Activated CD4-positive, alpha-beta T cell treated with anti-CD3 and anti-CD28 coated beads for 36 hours (primary cell): Measurements from ENCODE around the gene COLEC12. TPM values are rescaled to one million over a fixed set of nuclear protein-coding genes. Genes with fewer than 3 reads are reported as not detected.

ENCODE experiments used
- ATAC-seq: fragments of 200-7000 bp; cut with Tn5 transposase; one replicate; pipeline ENCODE4 v1.10.0; 2021; ENCODE audit warnings: mild to moderate bottlenecking, moderate library complexity
- CTCF ChIA-PET: fragments of 350-600 bp; sonication (Branson Sonifier 250); formaldehyde crosslinking; loops from one replicate; lab custom pipeline; 2021; ENCODE audit warnings: antibody characterized with exemption; lab: Charles Lee
- POLR2A ChIA-PET: fragments of 350-600 bp; sonication (Branson Sonifier 250); formaldehyde crosslinking; loops from one replicate; lab custom pipeline; 2021; ENCODE audit warnings: antibody characterized with exemption, inconsistent platforms; lab: Charles Lee
- DNase-seq: peaks from one replicate; pipeline ENCODE4 v3.0.0-alpha.2; 2020
- H3K27ac Mint-ChIP-seq: one replicate; pipeline ENCODE4 v1.8.0; 2021; ENCODE audit warnings: mixed read lengths
- H3K27me3 Mint-ChIP-seq: one replicate; pipeline ENCODE4 v1.8.0; 2021; ENCODE audit warnings: mixed read lengths
- H3K36me3 Mint-ChIP-seq: one replicate; pipeline ENCODE4 v1.8.0; 2021; ENCODE audit warnings: low read depth, mixed read lengths
- H3K4me1 Mint-ChIP-seq: one replicate; pipeline ENCODE4 v1.8.0; 2021; ENCODE audit warnings: mixed read lengths
- H3K4me3 Mint-ChIP-seq: one replicate; pipeline ENCODE4 v1.8.0; 2021; ENCODE audit warnings: mild to moderate bottlenecking, moderate library complexity, mixed read lengths
- H3K9me3 Mint-ChIP-seq: one replicate; pipeline ENCODE4 v1.8.0; 2021; ENCODE audit warnings: low read depth, mixed read lengths
- intact Hi-C, 2 experiments: fragments of 100-400 bp; cut with DNase I in 1 of 2; cut with micrococcal nuclease in 1 of 2; formaldehyde crosslinking; loops; one replicate each; pipeline versions ENCODE4 v1.14.2 to v1.15.1; 2022 to 2024; cut with DNase I, micrococcal nuclease
- total RNA-seq, 2 experiments: library from RNA; stranded (reverse); gene quantifications; one replicate each; pipeline ENCODE4 v1.2.3, GENCODE V29; 2021

Gene COLEC12
- total RNA-seq, 2 experiments from 2014 or later, result not detected

- ChIA-PET CTCF (interaction anchor here (0.6 to 1.4 kb wide), 3 partner anchors 11 to 236 kb away, joined by 3 to 4 read pairs (median 3); no protein-coding TSS in a partner anchor), POLR2A (no interaction called here)
- intact Hi-C loops, result no loop called here
- H3K36me3 Mint-ChIP-seq, result no peaks in the 10 kb centered on the region
- peaks cover 4% of the 10 kb centered on the region for H3K27me3 Mint-ChIP-seq
- H3K9me3 Mint-ChIP-seq, result peaks cover 2% of the 10 kb centered on the region
- no peak overlapping the region for H3K27ac Mint-ChIP-seq
- DNase-seq (peak; percentile 28), ATAC-seq (peak; percentile 89)
- peaks cover 5% of the 10 kb centered on the region for H3K4me1 Mint-ChIP-seq
- no peak overlapping the region for H3K4me3 Mint-ChIP-seq
Measured at GRCh38 chr18:519019-519879, 18.7 kb upstream of the COLEC12 start.

DNA sequence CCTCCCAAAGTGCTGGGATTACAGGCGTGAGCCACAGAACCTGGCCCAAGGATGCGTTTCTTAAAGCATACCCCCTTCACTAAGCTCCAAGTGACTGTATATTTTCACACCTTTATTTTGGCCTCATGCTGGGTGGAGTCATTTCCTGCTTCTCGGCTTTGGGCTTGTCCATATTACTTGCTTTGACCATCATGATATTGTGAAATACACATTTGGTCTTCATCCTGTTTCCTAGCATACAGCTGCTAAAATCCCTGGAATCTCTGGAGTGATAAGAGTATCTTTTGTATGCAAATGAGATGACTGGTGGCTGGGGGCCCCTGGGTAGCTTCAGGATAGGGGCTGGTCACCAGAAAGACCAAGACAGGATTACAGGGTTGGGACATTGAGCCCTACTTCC, 17.6 kb upstream of the COLEC12 start:
- Mint-ChIP-seq H3K4me3 (no peak overlapping the region), H3K36me3 (no peaks in the 10 kb centered on the region), H3K4me1 (peaks cover 5% of the 10 kb centered on the region), H3K9me3 (peaks cover 5% of the 10 kb centered on the region), H3K27me3 (peaks cover 4% of the 10 kb centered on the region), H3K27ac (no peak overlapping the region)
- ChIA-PET CTCF (interaction anchor here (1.4 kb wide), 1 partner anchor 22 kb away, joined by 3 read pairs; no protein-coding TSS in a partner anchor), POLR2A (no interaction called here)
- DNase-seq, result no peak
- intact Hi-C loops, result no loop called here
- no peak for ATAC-seq

GRCh38 chr18:515838-516237, 15.3 kb upstream of the COLEC12 start:
- H3K4me1 Mint-ChIP-seq, result peaks cover 5% of the 10 kb centered on the region
- H3K27ac Mint-ChIP-seq, result no peak overlapping the region
- CTCF ChIA-PET, result interaction anchor here (0.7 kb wide), 1 partner anchor 59 kb away, joined by 3 read pairs; no protein-coding TSS in a partner anchor
- no peak for ATAC-seq
- H3K4me3 Mint-ChIP-seq, result no peak overlapping the region
- DNase-seq, result no peak
- intact Hi-C loops, result no loop called here
- H3K27me3 Mint-ChIP-seq, result peaks cover 4% of the 10 kb centered on the region
- POLR2A ChIA-PET, result no interaction called here
- H3K36me3 Mint-ChIP-seq, result no peaks in the 10 kb centered on the region
- peaks cover 5% of the 10 kb centered on the region for H3K9me3 Mint-ChIP-seq

- Mint-ChIP-seq H3K4me1 (peaks cover 5% of the 10 kb centered on the region), H3K36me3 (no peaks in the 10 kb centered on the region), H3K9me3 (peaks cover 5% of the 10 kb centered on the region), H3K27me3 (peaks cover 4% of the 10 kb centered on the region), H3K4me3 (no peak overlapping the region), H3K27ac (no peak overlapping the region)
- ChIA-PET CTCF (interaction anchor here (0.7 kb wide), 1 partner anchor 60 kb away, joined by 3 read pairs; no protein-coding TSS in a partner anchor), POLR2A (no interaction called here)
- ATAC-seq (no peak), DNase-seq (no peak)
- intact Hi-C loops, result no loop called here
Measured at GRCh38 chr18:515156-515815, 14.8 kb upstream of the COLEC12 start.

GRCh38 chr18:513826-514530, 13.5 kb upstream of the COLEC12 start:
- ATAC-seq (no peak), DNase-seq (no peak)
- H3K27me3 Mint-ChIP-seq, result peaks cover 4% of the 10 kb centered on the region
- no peak overlapping the region for H3K4me3 Mint-ChIP-seq
- H3K36me3 Mint-ChIP-seq, result no peaks in the 10 kb centered on the region
- intact Hi-C loops, result no loop called here
- ChIA-PET POLR2A (no interaction called here), CTCF (no interaction called here)
- H3K9me3 Mint-ChIP-seq, result peaks cover 5% of the 10 kb centered on the region
- peaks cover 3% of the 10 kb centered on the region for H3K4me1 Mint-ChIP-seq
- H3K27ac Mint-ChIP-seq, result no peak overlapping the region

GRCh38 chr18:512957-513356, 12.5 kb upstream of the COLEC12 start:
- ChIA-PET CTCF (no interaction called here), POLR2A (no interaction called here)
- H3K27ac Mint-ChIP-seq, result no peak overlapping the region
- H3K4me3 Mint-ChIP-seq, result no peak overlapping the region
- H3K4me1 Mint-ChIP-seq, result no peaks in the 10 kb centered on the region
- intact Hi-C loops, result no loop called here
- H3K9me3 Mint-ChIP-seq, result peaks cover 5% of the 10 kb centered on the region
- DNase-seq (no peak), ATAC-seq (no peak)
- H3K27me3 Mint-ChIP-seq, result no peaks in the 10 kb centered on the region
- no peaks in the 10 kb centered on the region for H3K36me3 Mint-ChIP-seq

DNA sequence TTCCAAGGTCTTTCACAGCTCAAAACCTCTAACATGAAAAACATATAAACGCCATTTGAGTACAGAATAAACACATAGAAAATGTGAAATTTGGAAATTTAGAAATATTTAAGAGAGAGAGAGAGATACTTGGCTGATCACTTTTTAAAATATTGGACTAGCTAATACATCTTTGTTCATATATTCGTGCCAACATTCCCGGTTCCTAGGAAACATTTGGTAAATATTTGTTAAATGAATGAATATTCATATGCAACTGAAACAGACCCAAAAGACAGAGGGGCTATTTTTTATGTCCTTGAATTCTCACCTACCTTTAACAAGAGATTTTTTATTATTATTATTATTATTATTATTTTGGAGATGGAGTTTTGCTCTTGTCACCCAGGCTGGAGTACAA, 8.3 kb upstream of the COLEC12 start:
- Mint-ChIP-seq H3K4me3 (no peak overlapping the region), H3K9me3 (no peaks in the 10 kb centered on the region), H3K27ac (no peak overlapping the region), H3K36me3 (no peaks in the 10 kb centered on the region), H3K27me3 (peaks cover 8% of the 10 kb centered on the region), H3K4me1 (no peaks in the 10 kb centered on the region)
- no peak for ATAC-seq
- DNase-seq, result no peak
- intact Hi-C loops, result no loop called here
- ChIA-PET CTCF (interaction anchor here (1.9 kb wide), 1 partner anchor 10 kb away, joined by 4 read pairs; no protein-coding TSS in a partner anchor), POLR2A (no interaction called here)

DNA sequence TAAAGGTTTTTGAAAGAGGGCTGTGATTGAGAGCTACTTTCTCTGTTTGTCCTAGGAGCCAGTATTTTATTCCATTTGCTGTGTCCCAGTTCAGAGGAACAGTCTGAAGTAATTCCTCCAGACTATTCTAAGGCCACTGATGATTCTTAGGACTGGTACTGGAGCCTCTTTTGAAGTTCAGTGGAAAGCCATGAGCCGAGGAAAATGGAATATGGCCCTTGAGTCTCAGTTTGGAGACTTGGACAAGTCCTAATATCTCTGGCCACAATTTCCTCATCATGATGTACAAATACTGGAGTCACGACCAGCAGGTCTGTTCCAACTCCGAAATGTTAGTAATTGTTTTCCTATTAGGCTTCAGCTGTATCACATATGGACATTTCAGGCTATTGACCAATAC, 7.1 kb upstream of the COLEC12 start:
- intact Hi-C loops, result no loop called here
- Mint-ChIP-seq H3K27ac (no peak overlapping the region), H3K9me3 (no peaks in the 10 kb centered on the region), H3K36me3 (no peaks in the 10 kb centered on the region), H3K4me1 (no peaks in the 10 kb centered on the region), H3K4me3 (no peak overlapping the region), H3K27me3 (peaks cover 13% of the 10 kb centered on the region)
- DNase-seq (no peak), ATAC-seq (no peak)
- ChIA-PET POLR2A (no interaction called here), CTCF (interaction anchor here (0.6 to 1.9 kb wide), 4 partner anchors 10 to 42 kb away, joined by 3 to 5 read pairs (median 4); no protein-coding TSS in a partner anchor)

DNA sequence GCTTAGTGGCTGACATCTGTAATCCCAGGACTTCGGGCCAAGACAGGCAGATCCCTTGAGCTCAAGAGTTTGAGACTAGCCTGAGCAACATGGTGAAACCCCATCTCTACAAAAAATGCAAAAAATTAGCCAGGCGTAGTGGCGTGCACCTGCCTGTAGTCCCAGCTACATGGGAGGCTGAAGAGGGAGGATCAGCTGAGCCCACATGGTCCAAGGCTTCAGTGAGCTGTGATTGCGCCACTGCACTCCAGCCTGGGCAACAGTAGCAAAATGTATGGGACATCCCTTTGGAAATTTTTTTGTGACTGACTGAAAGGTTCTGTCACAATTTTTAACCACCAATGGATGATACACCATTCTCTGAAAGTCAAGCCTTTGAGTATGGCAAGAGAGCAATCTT, 6.3 kb upstream of the COLEC12 start:
- no peaks in the 10 kb centered on the region for H3K9me3 Mint-ChIP-seq
- intact Hi-C loops, result no loop called here
- H3K4me3 Mint-ChIP-seq, result no peak overlapping the region
- no peak for ATAC-seq
- ChIA-PET CTCF (interaction anchor here (0.7 to 2.1 kb wide), 4 partner anchors 10 to 64 kb away, joined by 3 to 7 read pairs (median 4); no protein-coding TSS in a partner anchor), POLR2A (no interaction called here)
- H3K27ac Mint-ChIP-seq, result no peak overlapping the region
- no peak for DNase-seq
- H3K27me3 Mint-ChIP-seq, result peaks cover 15% of the 10 kb centered on the region
- H3K36me3 Mint-ChIP-seq, result no peaks in the 10 kb centered on the region
- H3K4me1 Mint-ChIP-seq, result no peaks in the 10 kb centered on the region

DNA sequence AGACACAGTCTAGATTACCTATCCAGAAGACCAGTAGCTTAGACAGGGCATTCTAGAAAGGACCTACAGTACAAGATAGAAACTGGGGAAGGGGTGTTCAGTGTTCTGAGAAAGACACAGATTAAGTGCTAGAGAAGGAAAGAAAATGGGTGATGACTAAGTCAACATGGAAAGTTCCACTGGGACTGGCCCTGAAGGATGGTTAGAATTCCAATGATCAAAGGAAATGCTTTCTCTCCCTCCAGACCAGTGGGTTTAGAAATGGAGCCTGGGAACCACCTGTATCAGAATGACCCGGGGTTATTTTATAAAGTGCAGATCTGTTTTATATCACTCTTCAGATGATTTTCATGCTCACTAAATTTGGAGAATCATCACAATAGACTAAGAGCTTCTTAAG, 5.8 kb upstream of the COLEC12 start:
- intact Hi-C loops, result no loop called here
- Mint-ChIP-seq H3K27me3 (peaks cover 19% of the 10 kb centered on the region), H3K4me3 (no peak overlapping the region), H3K4me1 (no peaks in the 10 kb centered on the region), H3K9me3 (no peaks in the 10 kb centered on the region), H3K36me3 (no peaks in the 10 kb centered on the region), H3K27ac (no peak overlapping the region)
- DNase-seq, result no peak
- ChIA-PET POLR2A (no interaction called here), CTCF (interaction anchor here (0.7 to 2.1 kb wide), 3 partner anchors 10 to 64 kb away, joined by 3 to 7 read pairs (median 5); no protein-coding TSS in a partner anchor)
- no peak for ATAC-seq

GRCh38 chr18:505483-506122, 5.1 kb upstream of the COLEC12 start:
- Mint-ChIP-seq H3K4me3 (no peak overlapping the region), H3K36me3 (no peaks in the 10 kb centered on the region), H3K4me1 (peaks cover 2% of the 10 kb centered on the region), H3K27me3 (peaks cover 23% of the 10 kb centered on the region), H3K9me3 (no peaks in the 10 kb centered on the region), H3K27ac (no peak overlapping the region)
- ATAC-seq (peak; percentile 51), DNase-seq (no peak)
- intact Hi-C loops, result no loop called here
- ChIA-PET CTCF (interaction anchor here (1.6 to 2.1 kb wide), 2 partner anchors 9 to 22 kb away, joined by 5 to 7 read pairs; no protein-coding TSS in a partner anchor), POLR2A (no interaction called here)
